Measurements from ENCODE around the gene BCAR3.

DNA sequence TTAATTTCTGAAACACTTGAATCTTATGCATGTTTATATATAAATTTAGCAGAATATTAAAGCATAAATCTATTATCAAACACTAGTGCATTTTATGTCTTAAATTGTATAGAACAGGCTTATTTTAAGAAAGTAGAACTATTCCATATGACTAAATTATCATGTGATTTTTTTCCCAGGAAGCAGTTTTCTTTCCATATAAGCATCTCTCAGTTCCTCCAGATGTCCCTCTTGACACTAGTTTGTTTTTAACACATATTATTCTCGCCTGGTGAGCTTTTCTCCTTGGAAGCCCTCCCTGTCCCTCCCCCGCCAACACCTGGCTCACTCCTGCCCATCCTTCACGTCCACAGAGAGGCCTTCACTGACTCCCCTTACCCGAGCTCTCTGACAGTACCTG is 48.3 kb upstream of the BCAR3 start:
- TF ChIP-seq TCF7L2 (IDR thresholded peaks at IDR 0.05; ENCODE audit: low read depth, low read length) (no peak), CTCF (IDR thresholded peaks at IDR 0.05) (no peak), POLR2AphosphoS5 (IDR thresholded peaks at IDR 0.05; ENCODE audit: low read depth, low read length) (no peak), REST (IDR thresholded peaks at IDR 0.05; ENCODE audit: insufficient read depth in 1 of 2, low read depth in 2 of 2, low read length in 1 of 2) (no peak), SIN3A (IDR thresholded peaks at IDR 0.05; ENCODE audit: borderline replicate concordance, insufficient read depth, low read depth, low read length) (no peak)

All from Panc1 (cell line).